A673 (cell line): Measurements from ENCODE around the gene OR10H2.

ENCODE experiments used
- CTCF ChIP-seq: fragments of 300-800, 200-600 bp; sonication (generic); conservative IDR thresholded peaks from 2 replicates; pipeline ENCODE4 v1.5.1; 2017; ENCODE audit warnings: low read depth, mild to moderate bottlenecking, antibody characterized with exemption, low read length, moderate library complexity, mixed read lengths
- EZH2 ChIP-seq: fragments of 200-600 bp; sonication (generic); IDR thresholded peaks from 2 replicates; pipeline ENCODE4 v1.6.1; 2017; ENCODE audit warnings: borderline replicate concordance, low read depth, mild to moderate bottlenecking, mixed read lengths, antibody characterized with exemption, low read length; ENCODE audit not compliant: poor library complexity, severe bottlenecking

- TF ChIP-seq CTCF: no peak
- TF ChIP-seq EZH2: no peak
Observed at GRCh38 chr19:15714638-15715037, 13.2 kb upstream of the OR10H2 start.
